GM23338 (cell line): ENCODE data around the gene RBM7. TPM values are rescaled to one million over a fixed set of nuclear protein-coding genes. Genes with fewer than 3 reads are reported as not detected.

Source experiments
- ATAC-seq: fragments of 200-7000 bp; cut with Tn5 transposase; 3 replicates; pipeline ENCODE4 v1.9.1; 2020
- DNase-seq: peaks from one replicate; pipeline ENCODE4 v3.0.0-alpha.2; 2015; ENCODE audit warnings: low spot score
- H2AFZ ChIP-seq: fragments of 200-600 bp; sonication (generic); 2 replicates; pipeline ENCODE4 v1.8.0; 2016; ENCODE audit warnings: antibody characterized with exemption, mild to moderate bottlenecking, moderate library complexity
- H3F3A ChIP-seq: fragments of 200-600 bp; sonication (generic); replicated peaks from 2 replicates; pipeline ENCODE4 v1.8.0; 2017; ENCODE audit warnings: antibody characterized with exemption, mixed run types, low read depth
- H3K27ac ChIP-seq: fragments of 200-600 bp; sonication (generic); 2 replicates; pipeline ENCODE4 v1.6.1; 2016; ENCODE audit warnings: low read depth
- H3K27me3 ChIP-seq: fragments of 200-600 bp; sonication (generic); 2 replicates; pipeline ENCODE4 v1.8.0; 2016; ENCODE audit warnings: mild to moderate bottlenecking, mixed run types, moderate library complexity; ENCODE audit not compliant: insufficient read depth
- H3K36me3 ChIP-seq: fragments of 200-600 bp; sonication (generic); 2 replicates; pipeline ENCODE4 v1.8.0; 2016; ENCODE audit warnings: mild to moderate bottlenecking; ENCODE audit not compliant: insufficient read depth
- H3K4me1 ChIP-seq: fragments of 200-600 bp; sonication (generic); 2 replicates; pipeline ENCODE4 v1.8.0; 2016; ENCODE audit warnings: mild to moderate bottlenecking, moderate library complexity; ENCODE audit not compliant: insufficient read depth
- H3K4me2 ChIP-seq: fragments of 200-600 bp; sonication (generic); 2 replicates; pipeline ENCODE4 v1.7.1; 2017; ENCODE audit warnings: mixed run types
- H3K4me3 ChIP-seq: fragments of 200-600 bp; sonication (generic); 2 replicates; pipeline ENCODE4 v1.6.1; 2016; ENCODE audit warnings: mixed run types
- H3K79me2 ChIP-seq: fragments of 200-600 bp; sonication (generic); replicated peaks from 2 replicates; pipeline ENCODE4 v1.8.0; 2017; ENCODE audit warnings: mild to moderate bottlenecking; ENCODE audit not compliant: insufficient read depth
- H3K9me2 ChIP-seq: fragments of 200-600 bp; sonication (generic); 2 replicates; pipeline ENCODE4 v1.8.0; 2017; ENCODE audit not compliant: insufficient read depth
- H4K20me1 ChIP-seq: fragments of 200-600 bp; sonication (generic); replicated peaks from 2 replicates; pipeline ENCODE4 v1.8.0; 2017; ENCODE audit warnings: mild to moderate bottlenecking; ENCODE audit not compliant: insufficient read depth
- H3K27ac Mint-ChIP-seq: 2 replicates; pipeline ENCODE4 v1.8.0; 2020; ENCODE audit warnings: inconsistent platforms, mild to moderate bottlenecking, moderate library complexity, mixed read lengths
- H3K27me3 Mint-ChIP-seq: 3 replicates; pipeline ENCODE4 v1.8.0; 2022; ENCODE audit warnings: low read depth, mild to moderate bottlenecking, moderate library complexity, mixed read lengths, inconsistent platforms; ENCODE audit not compliant: insufficient read depth, poor library complexity
- H3K36me3 Mint-ChIP-seq: 3 replicates; pipeline ENCODE4 v1.8.0; 2021; ENCODE audit warnings: low read depth, mild to moderate bottlenecking, inconsistent platforms, moderate library complexity, mixed read lengths
- H3K4me1 Mint-ChIP-seq: 3 replicates; pipeline ENCODE4 v1.8.0; 2020; ENCODE audit warnings: mild to moderate bottlenecking, inconsistent platforms, mixed read lengths
- H3K4me3 Mint-ChIP-seq: 3 replicates; pipeline ENCODE4 v1.8.0; 2021; ENCODE audit warnings: moderate library complexity, mild to moderate bottlenecking, inconsistent platforms, mixed read lengths
- H3K9me3 Mint-ChIP-seq: 3 replicates; pipeline ENCODE4 v1.8.0; 2020; ENCODE audit warnings: moderate library complexity, mild to moderate bottlenecking, inconsistent platforms, mixed read lengths
- EZH2phosphoT487 ChIP-seq: fragments of 200-600 bp; sonication (generic); IDR thresholded peaks from one replicate; pipeline ENCODE4 v1.8.1; 2018; ENCODE audit warnings: antibody characterized with exemption; ENCODE audit not compliant: unreplicated experiment
- JUNB ChIP-seq: IDR thresholded peaks from one replicate; pipeline ENCODE4 v1.6.1; 2016; ENCODE audit warnings: antibody characterized with exemption; ENCODE audit not compliant: unreplicated experiment
- polyA plus RNA-seq: library from polyadenylated mRNA; unstranded; fragments of >200 nt; fragmentation: Nextera tagmentation; extraction: Ambion mirVana; gene quantifications from 2 replicates; pipeline ENCODE4 v1.2.1, GENCODE V29; 2016
- total RNA-seq: library from RNA; depleted of rRNA; stranded (reverse); fragments of >200 nt; shearing (Covaris generic); gene quantifications from 2 replicates; pipeline ENCODE4 v1.2.3, GENCODE V29; 2014
- TF ChIP-seq, protein P1 (sequence below): fragments of 250-450 bp; sonication (Bioruptor Pico); IDR thresholded peaks from 2 replicates; pipeline ENCODE4 v1.5.0; 2020; ENCODE audit warnings: mild to moderate bottlenecking, moderate library complexity
- TF ChIP-seq, protein P2 (sequence below), 2 experiments: fragments of 200-600 bp in 1 of 2; sonication (generic) in 1 of 2; conservative IDR thresholded peaks; 2 replicates each; pipeline versions ENCODE4 v1.5.1 to v1.6.1; 2016 to 2017; ENCODE audit warnings: antibody characterized with exemption in 2 of 2, low read depth in 2 of 2, mild to moderate bottlenecking in 2 of 2, moderate library complexity in 1 of 2

Gene RBM7
- total and polyA plus RNA-seq, 2 experiments from 2014 or later = 31.5 to 57.2 TPM

DNA sequence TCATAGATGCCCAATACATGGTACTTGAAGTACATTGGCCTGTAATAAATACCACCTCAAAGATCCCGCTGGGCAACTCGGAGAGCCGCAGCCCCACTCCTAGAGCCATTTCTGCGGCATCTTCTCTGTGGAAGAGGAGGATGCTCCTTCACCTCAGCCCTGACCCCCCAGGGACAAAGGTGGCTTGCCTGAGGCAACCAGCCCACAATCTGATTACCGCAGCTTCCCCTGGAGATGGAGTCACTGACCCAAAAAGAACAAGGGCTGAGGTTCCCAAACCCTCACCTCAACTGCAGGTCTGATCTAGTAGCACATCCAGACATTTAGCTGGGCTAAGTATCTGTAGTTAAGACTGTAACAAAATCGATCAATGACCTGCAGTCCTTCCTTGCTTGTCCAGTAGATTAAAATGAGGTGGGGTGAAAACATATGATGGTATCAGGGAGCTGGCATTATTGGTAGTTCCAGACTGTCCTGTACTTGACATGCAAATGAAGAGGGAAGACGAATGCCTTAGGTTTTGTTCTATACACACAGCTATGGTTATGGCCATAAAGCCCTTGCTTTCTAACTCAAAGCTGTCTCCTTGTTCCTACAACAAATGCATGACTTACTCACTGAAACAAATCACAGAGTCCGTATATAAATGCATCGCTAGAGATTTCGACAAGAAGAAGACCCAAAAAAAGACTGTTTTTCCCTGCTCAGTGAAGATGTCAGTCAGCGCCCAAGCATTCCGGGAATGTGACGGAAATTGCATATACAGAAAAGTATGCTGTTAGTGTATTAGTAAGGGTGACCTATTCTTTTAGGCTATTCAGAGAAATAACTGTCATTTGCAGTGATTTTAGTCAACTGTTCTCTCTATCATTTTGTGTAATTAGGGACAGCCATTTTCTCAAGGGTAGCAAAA is 33.9 kb upstream of the RBM7 start (continued):
- TF ChIP-seq, protein P1, sequence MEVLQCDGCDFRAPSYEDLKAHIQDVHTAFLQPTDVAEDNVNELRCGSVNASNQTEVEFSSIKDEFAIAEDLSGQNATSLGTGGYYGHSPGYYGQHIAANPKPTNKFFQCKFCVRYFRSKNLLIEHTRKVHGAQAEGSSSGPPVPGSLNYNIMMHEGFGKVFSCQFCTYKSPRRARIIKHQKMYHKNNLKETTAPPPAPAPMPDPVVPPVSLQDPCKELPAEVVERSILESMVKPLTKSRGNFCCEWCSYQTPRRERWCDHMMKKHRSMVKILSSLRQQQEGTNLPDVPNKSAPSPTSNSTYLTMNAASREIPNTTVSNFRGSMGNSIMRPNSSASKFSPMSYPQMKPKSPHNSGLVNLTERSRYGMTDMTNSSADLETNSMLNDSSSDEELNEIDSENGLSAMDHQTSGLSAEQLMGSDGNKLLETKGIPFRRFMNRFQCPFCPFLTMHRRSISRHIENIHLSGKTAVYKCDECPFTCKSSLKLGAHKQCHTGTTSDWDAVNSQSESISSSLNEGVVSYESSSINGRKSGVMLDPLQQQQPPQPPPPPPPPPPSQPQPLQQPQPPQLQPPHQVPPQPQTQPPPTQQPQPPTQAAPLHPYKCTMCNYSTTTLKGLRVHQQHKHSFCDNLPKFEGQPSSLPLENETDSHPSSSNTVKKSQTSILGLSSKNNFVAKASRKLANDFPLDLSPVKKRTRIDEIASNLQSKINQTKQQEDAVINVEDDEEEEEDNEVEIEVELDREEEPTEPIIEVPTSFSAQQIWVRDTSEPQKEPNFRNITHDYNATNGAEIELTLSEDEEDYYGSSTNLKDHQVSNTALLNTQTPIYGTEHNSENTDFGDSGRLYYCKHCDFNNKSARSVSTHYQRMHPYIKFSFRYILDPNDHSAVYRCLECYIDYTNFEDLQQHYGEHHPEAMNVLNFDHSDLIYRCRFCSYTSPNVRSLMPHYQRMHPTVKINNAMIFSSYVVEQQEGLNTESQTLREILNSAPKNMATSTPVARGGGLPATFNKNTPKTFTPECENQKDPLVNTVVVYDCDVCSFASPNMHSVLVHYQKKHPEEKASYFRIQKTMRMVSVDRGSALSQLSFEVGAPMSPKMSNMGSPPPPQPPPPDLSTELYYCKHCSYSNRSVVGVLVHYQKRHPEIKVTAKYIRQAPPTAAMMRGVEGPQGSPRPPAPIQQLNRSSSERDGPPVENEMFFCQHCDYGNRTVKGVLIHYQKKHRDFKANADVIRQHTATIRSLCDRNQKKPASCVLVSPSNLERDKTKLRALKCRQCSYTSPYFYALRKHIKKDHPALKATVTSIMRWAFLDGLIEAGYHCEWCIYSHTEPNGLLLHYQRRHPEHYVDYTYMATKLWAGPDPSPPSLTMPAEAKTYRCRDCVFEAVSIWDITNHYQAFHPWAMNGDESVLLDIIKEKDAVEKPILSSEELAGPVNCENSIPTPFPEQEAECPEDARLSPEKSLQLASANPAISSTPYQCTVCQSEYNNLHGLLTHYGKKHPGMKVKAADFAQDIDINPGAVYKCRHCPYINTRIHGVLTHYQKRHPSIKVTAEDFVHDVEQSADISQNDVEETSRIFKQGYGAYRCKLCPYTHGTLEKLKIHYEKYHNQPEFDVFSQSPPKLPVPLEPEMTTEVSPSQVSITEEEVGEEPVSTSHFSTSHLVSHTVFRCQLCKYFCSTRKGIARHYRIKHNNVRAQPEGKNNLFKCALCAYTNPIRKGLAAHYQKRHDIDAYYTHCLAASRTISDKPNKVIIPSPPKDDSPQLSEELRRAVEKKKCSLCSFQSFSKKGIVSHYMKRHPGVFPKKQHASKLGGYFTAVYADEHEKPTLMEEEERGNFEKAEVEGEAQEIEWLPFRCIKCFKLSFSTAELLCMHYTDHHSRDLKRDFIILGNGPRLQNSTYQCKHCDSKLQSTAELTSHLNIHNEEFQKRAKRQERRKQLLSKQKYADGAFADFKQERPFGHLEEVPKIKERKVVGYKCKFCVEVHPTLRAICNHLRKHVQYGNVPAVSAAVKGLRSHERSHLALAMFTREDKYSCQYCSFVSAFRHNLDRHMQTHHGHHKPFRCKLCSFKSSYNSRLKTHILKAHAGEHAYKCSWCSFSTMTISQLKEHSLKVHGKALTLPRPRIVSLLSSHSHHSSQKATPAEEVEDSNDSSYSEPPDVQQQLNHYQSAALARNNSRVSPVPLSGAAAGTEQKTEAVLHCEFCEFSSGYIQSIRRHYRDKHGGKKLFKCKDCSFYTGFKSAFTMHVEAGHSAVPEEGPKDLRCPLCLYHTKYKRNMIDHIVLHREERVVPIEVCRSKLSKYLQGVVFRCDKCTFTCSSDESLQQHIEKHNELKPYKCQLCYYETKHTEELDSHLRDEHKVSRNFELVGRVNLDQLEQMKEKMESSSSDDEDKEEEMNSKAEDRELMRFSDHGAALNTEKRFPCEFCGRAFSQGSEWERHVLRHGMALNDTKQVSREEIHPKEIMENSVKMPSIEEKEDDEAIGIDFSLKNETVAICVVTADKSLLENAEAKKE (CRISPR knock-in tag) = no peak
- TF ChIP-seq, protein P2, sequence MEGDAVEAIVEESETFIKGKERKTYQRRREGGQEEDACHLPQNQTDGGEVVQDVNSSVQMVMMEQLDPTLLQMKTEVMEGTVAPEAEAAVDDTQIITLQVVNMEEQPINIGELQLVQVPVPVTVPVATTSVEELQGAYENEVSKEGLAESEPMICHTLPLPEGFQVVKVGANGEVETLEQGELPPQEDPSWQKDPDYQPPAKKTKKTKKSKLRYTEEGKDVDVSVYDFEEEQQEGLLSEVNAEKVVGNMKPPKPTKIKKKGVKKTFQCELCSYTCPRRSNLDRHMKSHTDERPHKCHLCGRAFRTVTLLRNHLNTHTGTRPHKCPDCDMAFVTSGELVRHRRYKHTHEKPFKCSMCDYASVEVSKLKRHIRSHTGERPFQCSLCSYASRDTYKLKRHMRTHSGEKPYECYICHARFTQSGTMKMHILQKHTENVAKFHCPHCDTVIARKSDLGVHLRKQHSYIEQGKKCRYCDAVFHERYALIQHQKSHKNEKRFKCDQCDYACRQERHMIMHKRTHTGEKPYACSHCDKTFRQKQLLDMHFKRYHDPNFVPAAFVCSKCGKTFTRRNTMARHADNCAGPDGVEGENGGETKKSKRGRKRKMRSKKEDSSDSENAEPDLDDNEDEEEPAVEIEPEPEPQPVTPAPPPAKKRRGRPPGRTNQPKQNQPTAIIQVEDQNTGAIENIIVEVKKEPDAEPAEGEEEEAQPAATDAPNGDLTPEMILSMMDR (conservative IDR thresholded peaks at IDR 0.05; ENCODE audit: low read depth in 2 of 2) = no peak
- TF ChIP-seq EZH2phosphoT487 = no peak

DNA sequence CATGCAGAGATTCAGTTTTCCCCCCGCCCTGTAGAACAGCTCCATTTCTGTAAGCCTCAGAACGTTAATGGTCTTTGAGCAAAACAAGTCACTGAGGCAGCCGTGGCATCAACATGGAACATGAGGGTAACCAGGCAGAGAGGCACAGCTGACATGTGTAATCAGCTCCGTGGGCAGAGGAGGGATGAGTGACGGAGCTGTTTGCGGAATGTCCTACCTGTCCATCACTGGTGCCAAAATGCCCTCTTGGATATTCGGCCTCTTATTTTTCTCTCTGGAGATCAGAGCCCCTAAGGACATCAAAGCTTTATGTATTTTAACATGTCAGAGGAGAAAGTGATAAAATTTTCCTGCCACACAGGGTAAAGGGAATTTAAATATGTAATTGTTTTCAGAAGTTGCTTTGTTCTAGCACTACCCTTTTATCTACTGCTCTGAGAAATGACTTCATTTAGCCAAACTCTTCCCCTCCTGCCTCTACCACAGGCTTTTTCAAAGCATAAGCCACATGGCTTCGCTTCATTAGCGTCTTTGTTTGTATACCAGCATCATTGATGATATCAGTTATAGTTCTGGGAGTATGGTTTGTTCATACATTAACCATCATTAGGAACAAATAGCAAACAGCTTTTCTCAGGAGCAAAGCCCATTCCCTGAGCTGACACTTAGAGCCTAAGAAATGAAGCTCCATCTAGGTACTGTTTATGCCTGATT is 33.1 kb upstream of the RBM7 start:
- H3F3A ChIP-seq = no peaks in the 10 kb centered on the region
- H2AFZ ChIP-seq = peak overlapping the region; percentile 56

More for the DNA sequence above, 33.1 kb upstream of the RBM7 start:
- Mint-ChIP-seq H3K4me3 (no peak overlapping the region), H3K27ac (no peak overlapping the region), H3K27me3 (peaks cover 3% of the 10 kb centered on the region), H3K4me1 (peaks cover 8% of the 10 kb centered on the region), H3K9me3 (no peaks in the 10 kb centered on the region), H3K36me3 (no peaks in the 10 kb centered on the region)
- H3K4me2 ChIP-seq = no peak overlapping the region
- no peaks in the 10 kb centered on the region for H3K27me3 ChIP-seq
- peaks cover 4% of the 10 kb centered on the region; the same call in 1 of the 2 replicates for H3K4me1 ChIP-seq
- H4K20me1 ChIP-seq = no peaks in the 10 kb centered on the region
- H3K4me3 ChIP-seq = no peak overlapping the region
- no peak for DNase-seq
- no peaks in the 10 kb centered on the region for H3K36me3 ChIP-seq
- no peak for ATAC-seq
- peaks cover 4% of the 10 kb centered on the region; the same call in 1 of the 2 replicates for H3K9me2 ChIP-seq
- no peaks in the 10 kb centered on the region for H3K79me2 ChIP-seq
- TF ChIP-seq, protein P2 (conservative IDR thresholded peaks at IDR 0.05; ENCODE audit: low read depth in 2 of 2) = no peak
- TF ChIP-seq JUNB = no peak
- no peak overlapping the region for H3K27ac ChIP-seq
